HG03196 (cell line): ENCODE measurements around the gene SPATA31C1.
"Not testable (repeated sequence)": the region's sequence is repeated elsewhere in the genome, so short reads cannot be mapped to it uniquely, and the experiment has no call there.

Source experiments
- ATAC-seq: cut with Tn5 transposase; IDR thresholded peaks from one replicate; pipeline ENCODE4 v1.9.1; 2021; ENCODE audit not compliant: unreplicated experiment

Gene SPATA31C1

DNA sequence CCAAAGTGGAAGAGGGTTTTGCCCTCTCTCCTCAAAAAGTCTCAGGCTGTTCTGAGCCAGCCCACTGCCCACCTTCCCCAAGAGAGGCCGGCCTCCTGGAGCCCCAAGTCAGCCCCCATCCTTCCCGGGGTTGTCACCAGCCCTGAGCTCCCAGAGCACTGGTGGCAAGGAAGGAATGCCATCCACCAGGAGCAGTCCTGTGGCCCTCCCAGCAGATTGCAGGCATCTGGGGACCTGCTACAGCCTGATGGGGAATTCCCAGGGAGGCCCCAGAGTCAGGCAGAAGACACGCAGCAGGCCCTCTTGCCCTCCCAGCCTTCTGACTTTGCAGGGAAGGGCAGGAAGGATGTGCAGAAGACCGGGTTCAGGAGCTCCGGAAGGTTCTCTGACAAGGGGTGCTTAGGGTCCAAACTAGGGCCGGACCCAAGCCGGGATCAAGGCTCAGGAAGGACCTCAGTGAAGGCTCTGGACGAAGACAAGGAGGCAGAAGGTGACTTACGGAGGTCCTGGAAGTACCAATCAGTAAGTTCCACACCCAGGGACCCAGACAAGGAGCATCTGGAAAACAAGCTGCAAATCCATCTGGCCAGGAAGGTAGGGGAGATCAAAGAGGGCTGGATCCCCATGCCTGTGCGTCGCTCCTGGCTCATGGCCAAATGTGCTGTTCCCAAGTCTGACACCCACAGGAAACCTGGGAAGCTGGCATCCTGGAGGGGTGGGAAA lies 31.4 kb upstream of the SPATA31C1 start:
- ATAC-seq = no peak

DNA sequence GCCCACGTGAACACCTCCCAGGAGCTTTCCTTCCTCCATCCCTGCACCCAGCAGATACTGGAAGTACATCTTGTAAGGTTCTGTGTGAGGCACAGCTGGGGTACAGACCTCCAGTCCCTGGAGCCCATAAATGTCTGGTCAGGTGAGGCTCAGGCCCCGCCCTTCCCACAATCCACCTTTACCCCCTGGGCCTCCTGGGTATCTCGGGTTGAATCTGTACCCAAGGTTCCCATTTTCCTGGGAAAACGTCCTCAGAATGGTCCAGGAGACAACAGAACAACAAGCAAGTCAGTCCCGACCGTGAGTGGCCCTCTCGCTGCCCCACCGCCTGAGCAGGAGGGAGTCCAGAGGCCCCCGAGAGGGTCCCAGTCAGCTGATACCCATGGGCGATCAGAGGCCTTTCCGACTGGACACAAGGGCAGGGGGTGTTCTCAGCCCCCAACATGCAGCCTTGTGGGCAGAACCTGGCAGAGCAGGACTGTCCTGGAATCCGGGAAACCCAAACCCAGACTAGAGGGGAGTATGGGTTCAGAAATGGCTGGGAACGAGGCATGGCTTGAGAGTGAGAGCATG lies 30.7 kb upstream of the SPATA31C1 start:
- ATAC-seq = no peak

DNA sequence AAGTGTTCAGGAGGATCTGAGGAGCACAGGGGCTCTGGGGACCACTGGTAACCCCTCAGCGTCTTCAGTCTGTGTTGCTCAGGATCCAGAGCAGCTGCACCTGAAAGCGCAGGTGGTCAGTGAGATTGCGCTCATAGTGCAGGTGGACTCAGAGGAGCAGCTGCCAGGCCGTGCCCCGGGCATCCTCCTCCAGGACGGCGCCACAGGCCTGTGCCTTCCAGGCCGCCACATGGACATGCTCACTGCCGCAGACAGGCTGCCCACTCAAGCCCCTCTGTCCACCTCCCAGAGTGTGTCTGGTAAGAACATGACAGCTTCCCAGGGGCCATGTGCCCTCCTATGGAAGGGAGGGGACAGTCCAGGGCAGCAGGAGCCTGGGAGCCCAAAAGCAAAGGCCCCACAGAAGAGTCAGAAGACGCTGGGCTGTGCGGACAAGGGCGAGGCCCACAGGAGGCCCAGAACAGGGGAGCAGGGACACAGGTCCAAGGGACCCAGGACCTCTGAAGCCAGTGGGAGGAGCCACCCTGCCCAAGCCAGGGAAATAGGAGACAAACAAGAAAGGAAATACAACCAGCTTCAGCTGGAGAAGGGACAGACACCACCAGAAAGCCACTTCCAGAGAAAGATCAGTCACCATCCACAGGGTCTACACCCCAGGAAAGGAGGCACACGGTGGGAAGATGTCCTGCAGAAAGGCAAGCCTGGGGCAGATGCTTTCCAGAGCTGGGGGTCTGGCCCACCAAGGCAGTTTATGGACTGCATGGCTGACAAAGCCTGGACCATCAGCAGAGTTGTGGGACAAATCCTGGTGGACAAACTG lies 29.9 kb upstream of the SPATA31C1 start:
- no peak for ATAC-seq

DNA sequence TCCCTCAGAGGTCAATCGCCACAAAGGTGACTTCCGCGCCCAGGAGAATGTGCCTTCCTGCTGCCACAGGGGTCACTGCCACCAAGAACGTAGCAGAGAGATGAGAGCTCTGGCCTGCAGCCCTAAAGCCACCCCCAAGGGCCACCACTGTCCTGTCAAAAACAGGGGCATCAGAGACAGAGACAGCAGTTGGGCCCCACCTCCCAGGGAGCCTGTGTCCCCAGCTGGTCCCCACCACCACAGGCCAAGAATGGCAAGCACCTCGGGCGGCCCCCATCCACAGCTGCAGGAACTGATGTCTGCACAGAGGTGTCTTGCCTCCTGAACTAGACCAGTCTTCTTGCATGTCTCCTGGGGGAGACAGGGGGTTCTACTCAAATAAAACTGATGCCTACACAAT lies 29.3 kb upstream of the SPATA31C1 start:
- no peak for ATAC-seq

DNA sequence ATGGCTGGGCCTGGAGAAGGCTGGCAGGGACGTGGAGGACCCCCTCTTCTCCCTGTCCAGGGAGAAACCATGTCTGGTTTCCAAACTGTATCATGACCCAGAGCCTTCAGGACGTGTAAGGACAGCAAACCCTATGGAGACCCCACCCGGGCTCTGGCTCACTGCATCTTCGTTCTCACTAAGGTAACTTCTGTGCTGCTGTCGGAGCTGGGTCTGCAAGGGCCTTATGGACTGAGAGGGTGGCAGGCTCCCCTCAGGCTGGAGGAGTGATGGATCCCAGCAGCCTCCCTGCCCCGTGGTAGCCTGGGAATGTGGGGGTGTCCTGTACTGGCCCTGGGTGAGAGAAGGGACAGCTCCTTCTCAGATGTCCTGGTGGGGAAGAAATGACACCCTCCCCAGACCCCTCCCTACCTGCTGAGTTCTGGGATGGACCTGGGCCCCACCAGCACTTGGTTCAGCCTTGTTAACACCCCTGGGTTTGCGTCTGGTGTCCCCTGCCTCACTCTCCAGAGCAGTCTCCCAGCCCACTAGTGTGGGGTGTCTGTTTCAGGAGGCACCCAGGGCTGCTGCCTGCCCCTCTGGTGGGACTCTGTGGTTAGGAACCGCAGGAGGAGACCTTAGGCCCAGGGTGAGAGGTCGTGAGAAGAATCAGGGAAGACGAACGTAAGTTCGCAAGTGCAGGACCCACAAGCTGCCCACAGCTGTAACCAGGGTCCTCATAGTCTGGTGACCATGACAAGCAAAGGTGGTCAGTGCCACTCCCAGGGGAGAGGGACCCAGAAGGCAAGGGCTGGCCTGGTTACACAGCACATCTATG lies 28.5 kb upstream of the SPATA31C1 start:
- no peak for ATAC-seq

DNA sequence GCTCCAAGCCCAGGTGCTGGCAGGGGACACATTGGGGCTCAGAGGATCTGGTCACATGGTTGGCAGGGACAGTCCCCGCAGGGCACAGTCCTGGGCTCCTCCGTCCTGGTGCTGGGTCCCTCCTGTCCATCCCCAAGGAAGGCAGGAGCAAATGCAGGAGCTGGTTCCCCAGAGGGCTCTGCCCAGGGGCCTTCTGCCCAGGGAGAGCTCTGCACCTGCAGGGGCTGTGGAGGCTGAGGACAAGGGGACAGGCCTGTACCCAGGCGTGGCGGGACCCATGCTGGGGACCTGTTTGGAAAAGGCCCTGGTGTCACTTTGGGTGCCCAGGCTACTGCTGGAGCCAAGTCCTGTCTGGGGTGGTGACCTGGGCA lies 27.9 kb upstream of the SPATA31C1 start:
- ATAC-seq = no peak

DNA sequence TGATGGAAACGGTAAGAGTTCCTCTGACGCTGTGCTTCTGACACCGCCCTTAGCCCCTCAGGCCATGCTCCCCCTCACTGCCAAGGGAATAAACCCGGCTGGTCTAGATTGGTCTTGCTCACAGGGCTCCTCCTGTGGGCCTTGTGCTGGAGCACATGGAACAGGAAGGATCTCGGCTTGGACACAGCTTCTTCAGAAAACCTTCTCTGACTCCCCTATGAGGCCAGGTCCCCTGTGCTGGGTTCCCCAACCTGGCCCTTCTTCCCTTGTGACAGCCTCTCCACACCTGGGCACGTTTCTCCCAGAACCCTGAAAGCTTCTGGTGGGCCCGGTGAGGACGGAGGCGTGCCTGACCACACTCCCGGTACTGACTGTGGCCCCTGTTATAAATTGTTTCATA lies 26.9 kb upstream of the SPATA31C1 start:
- ATAC-seq = no peak

DNA sequence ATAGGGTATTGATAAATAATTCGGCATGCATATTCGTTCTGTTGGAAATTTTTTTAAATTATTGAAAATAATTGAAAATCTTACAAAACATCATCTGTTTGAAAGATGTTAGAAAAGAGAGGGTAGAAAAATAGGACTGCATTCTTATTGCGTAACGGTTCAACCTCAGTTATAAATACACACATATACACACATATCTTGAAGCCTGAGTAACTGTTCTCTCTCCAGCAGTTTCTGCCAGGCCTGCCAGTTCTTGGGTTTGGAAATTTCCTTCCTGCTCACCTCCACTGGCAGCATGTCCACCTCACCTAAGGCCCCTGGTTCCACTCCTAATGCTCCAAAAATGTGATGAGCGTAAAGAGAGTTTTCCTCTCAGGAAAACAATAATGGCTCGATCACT lies 26.0 kb upstream of the SPATA31C1 start:
- no peak for ATAC-seq

DNA sequence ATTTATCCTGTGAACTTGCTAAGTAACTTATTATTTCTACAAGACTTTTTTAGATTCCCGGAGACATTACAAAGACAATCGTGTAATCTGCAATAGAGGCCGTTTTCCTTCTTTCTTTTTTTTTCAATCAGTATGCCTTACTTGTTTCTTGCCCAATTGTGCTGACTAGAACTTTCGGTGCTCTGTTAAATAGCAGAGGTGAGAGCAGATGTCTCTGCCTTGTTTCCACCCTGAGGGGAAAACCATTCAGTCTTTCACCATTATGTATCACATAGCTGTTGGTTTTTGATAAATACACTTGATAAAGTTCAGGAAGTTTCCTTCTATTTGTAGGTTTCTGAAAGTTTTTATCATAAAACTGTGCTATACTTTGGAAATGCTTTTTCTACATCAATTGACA lies 24.8 kb upstream of the SPATA31C1 start:
- no peak for ATAC-seq

DNA sequence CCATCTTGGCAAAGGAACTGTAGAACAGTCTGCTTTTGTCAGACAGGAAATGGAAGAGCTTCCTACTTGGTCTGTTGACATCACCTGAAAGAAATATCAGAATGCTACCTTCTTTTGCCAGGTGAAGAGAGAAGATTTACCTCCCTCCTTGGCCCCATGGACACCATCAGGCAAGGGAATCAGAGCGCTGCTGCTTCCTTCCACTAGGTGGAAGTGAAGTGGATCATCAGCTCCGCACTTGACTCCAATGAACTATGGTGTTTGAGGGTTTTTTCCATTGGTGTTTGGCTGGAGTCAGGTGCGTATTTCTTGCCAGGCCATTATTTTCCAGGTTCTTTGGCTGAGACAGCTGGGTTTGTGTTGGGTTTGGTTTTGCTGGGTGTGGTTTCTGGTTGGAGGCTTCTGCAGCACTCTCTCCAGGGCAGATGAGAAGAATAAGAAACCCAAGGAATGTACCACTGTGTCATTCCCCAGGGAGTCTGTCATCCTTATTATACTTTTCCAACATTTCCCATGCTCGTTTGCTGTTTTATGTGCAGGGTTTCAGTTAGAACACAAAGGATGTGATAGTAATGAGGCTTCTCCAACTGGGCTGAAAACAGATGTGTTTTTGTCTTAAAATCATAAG lies 22.6 kb upstream of the SPATA31C1 start:
- no peak for ATAC-seq

DNA sequence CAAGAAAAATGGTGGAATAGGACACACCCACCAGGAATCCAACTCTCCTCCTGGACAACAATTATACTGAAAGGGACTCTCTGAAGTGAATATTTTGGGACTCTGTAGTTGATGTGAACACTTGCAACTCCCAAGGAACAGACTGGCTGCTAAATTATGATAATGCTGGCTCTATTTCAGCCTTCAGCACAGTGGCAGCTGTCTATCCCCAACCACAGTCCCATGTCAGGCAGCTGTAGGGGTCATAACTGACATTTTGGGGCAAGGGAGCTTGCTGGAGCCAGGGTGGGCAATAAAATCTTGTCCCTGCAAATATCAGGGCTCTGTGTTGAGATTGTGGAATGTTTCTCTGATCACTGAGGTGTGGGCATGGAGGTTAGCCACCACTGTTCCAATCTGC lies 20.9 kb upstream of the SPATA31C1 start:
- no peak for ATAC-seq

DNA sequence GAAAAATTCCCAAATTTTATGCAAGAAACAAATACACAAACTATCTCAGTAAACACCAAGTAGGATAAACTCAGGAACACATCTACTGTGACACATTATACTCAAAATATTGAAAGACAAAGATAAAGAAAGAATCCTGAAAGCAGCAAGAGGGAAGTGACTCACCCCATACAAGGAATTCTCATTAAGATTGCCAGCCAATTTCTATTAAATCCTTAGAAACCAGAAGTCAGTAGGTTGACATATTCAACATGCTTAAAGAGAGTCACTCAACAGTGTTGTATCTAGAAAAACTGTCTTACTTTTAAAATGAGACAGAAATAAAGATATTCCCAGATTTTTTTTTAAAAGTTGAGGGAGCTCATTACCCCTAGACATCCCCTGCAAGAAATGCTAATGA lies 19.6 kb upstream of the SPATA31C1 start:
- no peak for ATAC-seq

DNA sequence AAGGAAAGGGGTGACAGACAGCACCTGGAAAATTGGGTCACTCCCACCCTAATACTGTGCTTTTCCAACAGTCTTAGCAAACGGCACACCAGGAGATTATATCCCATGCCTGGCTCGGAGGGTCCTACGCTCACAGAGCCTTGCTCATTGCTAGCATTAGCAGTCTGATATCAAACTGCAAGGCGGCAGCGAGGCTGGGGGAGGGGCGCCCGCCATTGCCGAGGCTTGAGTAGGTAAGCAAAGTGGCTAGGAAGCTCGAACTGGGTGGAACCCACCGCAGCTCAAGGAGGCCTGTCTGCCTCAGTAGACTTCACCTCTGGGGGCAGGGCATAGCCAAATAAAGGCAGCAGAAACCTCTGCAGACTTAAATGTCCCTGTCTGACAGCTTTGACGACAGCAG lies 15.4 kb upstream of the SPATA31C1 start:
- ATAC-seq = not testable (repeated sequence)

DNA sequence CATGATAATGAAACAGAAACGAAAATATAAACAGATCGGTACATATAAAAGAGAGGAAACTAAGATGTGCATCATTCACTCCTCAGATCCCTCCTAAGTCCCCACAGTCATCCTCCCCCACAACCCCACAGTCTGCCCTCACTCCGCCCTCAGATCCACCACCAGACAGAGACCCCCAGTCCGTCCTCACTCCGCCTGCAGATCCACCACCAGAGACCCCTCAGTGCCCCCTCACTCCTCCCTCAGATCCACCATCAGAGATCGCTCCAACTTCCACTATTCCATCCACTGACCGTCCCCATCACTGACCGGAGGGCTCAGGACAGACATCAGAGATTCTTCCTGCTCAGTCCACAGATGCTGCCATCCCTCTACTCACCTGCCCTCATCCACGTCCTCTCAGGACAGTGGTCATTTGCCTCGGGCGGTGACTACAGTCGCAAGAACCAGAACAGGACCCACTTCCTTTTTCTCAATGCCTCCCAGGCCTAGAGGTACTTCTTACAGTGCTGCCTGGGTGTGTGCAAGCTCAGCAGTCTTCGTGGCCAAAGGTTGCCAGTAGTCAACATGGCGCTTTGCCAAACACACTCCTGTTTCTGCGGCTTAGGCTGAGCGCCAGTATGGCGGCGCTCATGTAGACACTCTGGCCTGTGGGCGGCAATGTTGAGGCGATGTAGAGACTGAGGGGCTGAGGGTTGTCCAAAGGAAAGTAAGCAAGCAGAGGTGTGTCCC lies 8.3 kb upstream of the SPATA31C1 start:
- ATAC-seq = no peak

DNA sequence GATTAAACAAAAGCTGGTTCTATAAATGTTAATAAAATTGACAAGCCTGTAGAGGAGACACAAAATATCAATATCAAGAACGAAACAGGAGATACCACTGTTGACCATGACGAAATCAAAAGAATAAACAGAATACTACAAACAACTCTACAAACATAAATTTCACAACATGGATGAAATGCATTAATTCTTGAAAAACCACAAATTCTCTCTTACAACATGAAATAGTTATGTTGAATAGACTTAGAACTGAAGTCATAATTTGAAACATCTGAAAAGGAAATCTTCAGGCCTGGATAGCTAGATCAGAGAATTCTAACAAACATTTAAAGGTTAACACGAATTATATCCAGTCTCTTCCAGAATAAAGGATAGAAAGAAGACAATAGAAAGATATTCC lies 6.9 kb upstream of the SPATA31C1 start:
- no peak for ATAC-seq

DNA sequence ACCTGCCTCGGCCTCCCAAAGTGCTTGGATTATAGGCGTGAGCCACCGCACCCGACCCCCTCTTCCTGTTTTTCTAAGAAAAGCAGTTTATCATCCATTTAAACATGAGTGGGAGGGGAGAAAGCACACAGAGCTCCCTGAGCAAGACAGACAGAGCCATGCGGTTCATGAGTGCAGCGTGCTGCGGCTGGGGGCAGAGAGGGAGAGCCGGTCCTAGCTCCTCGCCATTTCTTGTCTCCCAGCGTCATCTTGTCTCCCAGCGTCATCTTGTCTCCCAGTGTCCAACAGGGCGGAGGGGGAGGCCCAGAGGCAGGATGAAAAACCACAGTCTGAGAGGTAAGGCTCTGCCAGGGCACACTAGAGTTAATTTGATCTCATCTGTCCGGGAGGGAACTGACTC lies 1.3 kb downstream of the SPATA31C1 start:
- not testable (repeated sequence) for ATAC-seq

DNA sequence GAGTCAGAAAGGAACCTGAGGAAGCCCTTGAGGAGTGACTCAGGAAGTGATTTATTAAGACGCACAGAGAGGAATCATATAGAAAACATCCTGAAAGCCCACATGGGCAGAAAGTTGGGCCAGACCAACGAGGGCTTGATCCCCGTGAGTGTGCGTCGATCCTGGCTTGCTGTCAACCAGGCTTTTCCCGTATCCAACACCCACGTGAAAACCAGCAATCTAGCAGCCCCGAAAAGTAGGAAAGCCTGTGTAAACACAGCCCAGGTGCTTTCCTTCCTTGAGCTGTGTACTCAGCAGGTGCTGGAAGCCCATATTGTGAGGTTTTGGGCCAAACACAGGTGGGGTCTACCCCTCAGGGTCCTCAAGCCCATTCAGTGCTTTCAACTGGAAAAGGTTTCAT lies 3.8 kb downstream of the SPATA31C1 start:
- not testable (repeated sequence) for ATAC-seq

DNA sequence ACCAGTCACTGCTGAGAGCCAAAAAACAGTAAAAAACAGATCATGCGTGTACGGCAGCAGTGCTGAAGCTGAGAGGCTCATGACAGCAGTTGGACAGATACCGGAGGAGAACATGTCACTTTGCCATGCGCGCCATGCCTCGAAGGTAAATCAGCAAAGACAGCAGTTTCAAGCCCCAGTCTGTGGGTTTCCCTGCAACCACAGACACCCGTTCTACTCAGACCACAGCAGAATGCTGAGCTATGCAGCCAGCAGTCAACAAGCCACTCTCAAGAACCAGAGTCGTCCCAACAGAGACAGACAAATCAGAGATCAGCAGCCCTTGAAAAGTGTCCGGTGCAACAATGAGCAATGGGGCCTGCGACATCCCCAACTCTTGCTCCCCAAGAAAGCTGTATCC lies 5.2 kb downstream of the SPATA31C1 start:
- not testable (repeated sequence) for ATAC-seq

DNA sequence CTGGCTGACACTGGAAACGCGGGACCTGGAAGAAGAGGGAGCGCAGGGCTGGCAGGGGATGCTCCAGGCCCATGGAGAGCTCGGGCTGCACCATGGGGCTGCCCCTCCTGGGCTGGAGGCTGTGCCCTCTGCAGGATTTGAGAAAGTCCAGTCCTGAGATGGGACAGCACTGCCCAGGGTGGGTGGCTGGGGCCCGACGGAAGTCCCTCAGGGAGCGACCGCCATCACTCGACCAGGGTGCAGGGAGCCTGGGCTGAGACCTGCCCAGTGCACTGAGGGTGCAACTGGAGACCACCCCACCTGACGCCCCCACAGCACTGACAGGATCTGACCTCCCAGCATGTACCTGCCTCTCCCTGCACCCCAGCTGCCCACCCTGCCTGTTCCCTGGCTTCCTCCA lies 7.1 kb downstream of the SPATA31C1 start:
- ATAC-seq = not testable (repeated sequence)

DNA sequence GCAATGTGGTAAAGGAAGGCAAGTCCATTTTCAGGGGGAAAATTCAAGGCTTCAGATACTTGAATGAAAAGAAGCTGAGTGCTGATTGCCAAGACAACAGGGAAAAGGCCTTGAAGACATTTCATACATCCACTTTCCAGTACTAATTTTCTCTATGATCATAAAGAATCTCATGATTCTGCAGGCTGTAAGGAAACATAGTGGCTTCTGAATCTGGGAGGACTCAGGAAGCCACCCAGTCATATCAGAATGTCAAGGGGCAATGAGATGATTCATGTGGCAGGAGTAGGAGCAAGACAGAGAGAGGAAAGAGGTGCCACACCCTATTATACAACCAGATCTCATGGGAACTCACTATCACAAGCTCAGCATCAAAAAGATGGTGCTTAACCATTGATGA lies 11.4 kb downstream of the SPATA31C1 start:
- ATAC-seq = not testable (repeated sequence)
